AG04450 (cell line): ENCODE data around the gene ABO. TPM values are rescaled to one million over a fixed set of nuclear protein-coding genes. Genes with fewer than 3 reads are reported as not detected.
"Not testable (repeated sequence)": the region's sequence is repeated elsewhere in the genome, so short reads cannot be mapped to it uniquely, and the experiment has no call there.

ENCODE experiments used
- CTCF ChIA-PET: fragments of 300-600, 350-600 bp; formaldehyde crosslinking; extraction: SDS; loops from one replicate; lab custom pipeline; 2022; ENCODE audit warnings: antibody characterized with exemption, inconsistent platforms; lab: Charles Lee
- POLR2A ChIA-PET: fragments of 350-600 bp; formaldehyde crosslinking; extraction: SDS; loops from one replicate; lab custom pipeline; 2021; ENCODE audit warnings: antibody characterized with exemption, inconsistent platforms; lab: Yijun Ruan, JAX
- DNase-seq: peaks from one replicate; pipeline ENCODE4 v3.0.0-alpha.2; 2011; ENCODE audit warnings: low read depth, low spot score
- H3K27ac ChIP-seq: one replicate; pipeline ENCODE4 v1.5.1; 2012; ENCODE audit warnings: low read depth, low read length, control low read depth
- H3K27me3 ChIP-seq: one replicate; pipeline ENCODE4 v1.6.0; 2012; ENCODE audit warnings: low read length; ENCODE audit not compliant: control insufficient read depth, insufficient read depth
- H3K4me3 ChIP-seq: 2 replicates; pipeline ENCODE4 v1.5.1; 2011; ENCODE audit warnings: mild to moderate bottlenecking, low read depth, low read length, control low read depth
- H3K9me3 ChIP-seq: 2 replicates; pipeline ENCODE4 v1.5.1; 2012; ENCODE audit warnings: low read length; ENCODE audit not compliant: control insufficient read depth, insufficient read depth
- polyA plus RNA-seq: library from polyadenylated mRNA; depleted of rRNA; stranded (reverse); fragments of >200 nt; gene quantifications from 2 replicates; pipeline ENCODE4 v1.2.3, GENCODE V29; 2011
- TF ChIP-seq, protein P1 (sequence below): IDR thresholded peaks from 2 replicates; pipeline ENCODE4 v1.5.1; 2011; ENCODE audit warnings: low read depth, low read length, control low read depth, inconsistent platforms

The ABO gene
- polyA plus RNA-seq, 1 experiment: not detected

DNA sequence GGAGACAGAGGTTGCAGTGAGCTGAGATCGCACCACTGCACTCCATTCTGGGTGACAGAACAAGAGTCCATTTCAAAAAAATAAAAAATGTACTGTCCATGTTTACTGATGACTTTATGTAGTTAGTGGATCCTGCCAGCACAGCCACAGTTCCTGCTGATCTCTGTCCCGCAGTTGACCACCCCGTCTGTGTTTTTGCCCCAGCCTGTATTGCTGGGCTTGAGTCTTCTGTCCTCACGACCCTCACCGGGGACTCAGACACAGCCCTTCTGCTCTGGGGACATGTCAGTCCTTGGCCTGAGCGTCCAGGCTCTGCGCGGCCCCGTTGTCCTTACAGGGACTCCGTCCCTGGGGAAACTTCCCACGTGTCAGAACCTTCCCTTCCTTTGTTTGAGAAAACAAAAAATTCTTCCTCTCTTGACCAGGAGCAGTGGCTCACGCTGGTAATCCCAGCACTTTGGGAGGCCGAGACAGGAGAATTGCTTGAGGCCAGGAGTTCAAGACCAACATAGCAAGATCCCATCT, 46.5 kb upstream of the ABO start:
- ChIA-PET POLR2A (no interaction called here), CTCF (no interaction called here)
- Histone ChIP-seq H3K27me3 (peaks cover 7% of the 10 kb centered on the region), H3K9me3 (no peaks in the 10 kb centered on the region; the same call in 1 of the 2 replicates), H3K27ac (no peak overlapping the region), H3K4me3 (no peak overlapping the region)
- TF ChIP-seq, protein P1, sequence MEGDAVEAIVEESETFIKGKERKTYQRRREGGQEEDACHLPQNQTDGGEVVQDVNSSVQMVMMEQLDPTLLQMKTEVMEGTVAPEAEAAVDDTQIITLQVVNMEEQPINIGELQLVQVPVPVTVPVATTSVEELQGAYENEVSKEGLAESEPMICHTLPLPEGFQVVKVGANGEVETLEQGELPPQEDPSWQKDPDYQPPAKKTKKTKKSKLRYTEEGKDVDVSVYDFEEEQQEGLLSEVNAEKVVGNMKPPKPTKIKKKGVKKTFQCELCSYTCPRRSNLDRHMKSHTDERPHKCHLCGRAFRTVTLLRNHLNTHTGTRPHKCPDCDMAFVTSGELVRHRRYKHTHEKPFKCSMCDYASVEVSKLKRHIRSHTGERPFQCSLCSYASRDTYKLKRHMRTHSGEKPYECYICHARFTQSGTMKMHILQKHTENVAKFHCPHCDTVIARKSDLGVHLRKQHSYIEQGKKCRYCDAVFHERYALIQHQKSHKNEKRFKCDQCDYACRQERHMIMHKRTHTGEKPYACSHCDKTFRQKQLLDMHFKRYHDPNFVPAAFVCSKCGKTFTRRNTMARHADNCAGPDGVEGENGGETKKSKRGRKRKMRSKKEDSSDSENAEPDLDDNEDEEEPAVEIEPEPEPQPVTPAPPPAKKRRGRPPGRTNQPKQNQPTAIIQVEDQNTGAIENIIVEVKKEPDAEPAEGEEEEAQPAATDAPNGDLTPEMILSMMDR: no peak
- no peak for DNase-seq

DNA sequence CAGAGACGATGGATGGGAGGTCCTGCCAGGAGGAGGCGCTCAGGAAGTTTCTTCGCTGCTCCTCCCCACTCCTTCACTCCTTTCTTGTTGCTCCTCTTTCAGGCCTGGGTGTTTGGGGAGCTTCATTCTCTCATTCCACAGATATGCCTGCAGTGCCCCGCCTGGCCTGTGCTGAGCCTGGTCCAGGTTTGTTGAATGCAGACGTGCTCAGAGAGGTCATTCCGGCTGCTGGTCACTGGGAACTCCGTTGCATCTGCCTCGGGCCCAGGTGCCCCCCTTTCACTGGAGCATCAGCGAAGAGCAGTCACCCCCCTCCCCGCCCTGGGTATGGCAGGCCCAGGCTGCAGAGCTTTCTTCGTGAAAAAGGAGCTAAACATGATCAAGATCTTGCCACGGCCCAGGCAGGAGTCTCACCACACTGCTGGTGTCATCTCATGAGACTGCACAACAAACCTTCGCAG, 45.5 kb upstream of the ABO start:
- TF ChIP-seq, protein P1: no peak

DNA sequence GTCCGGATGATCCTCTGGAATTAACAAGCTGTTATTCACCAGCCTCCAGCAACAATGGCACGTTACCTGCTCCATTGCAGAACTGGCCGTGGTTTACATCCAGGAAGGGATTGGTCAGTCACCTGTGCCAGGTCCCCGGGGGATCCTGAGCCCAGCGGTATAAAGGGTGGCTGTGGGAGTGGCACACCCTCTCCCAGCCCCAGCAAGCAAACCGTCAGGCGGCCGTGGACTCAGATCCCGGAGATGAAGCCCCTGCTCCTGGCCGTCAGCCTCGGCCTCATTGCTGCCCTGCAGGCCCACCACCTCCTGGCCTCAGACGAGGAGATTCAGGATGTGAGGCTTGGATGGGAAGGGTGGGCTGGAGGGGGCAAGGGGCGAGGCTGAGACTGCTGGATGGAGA, 42.5 kb upstream of the ABO start:
- POLR2A ChIA-PET, H3K27ac ChIP-seq, H3K9me3 ChIP-seq, DNase-seq, CTCF ChIA-PET, H3K4me3 ChIP-seq, H3K27me3 ChIP-seq: not testable (repeated sequence)

More for the DNA sequence above, 45.5 kb upstream of the ABO start:
- no peak for DNase-seq
- Histone ChIP-seq H3K27ac (no peak overlapping the region), H3K27me3 (peaks cover 7% of the 10 kb centered on the region), H3K4me3 (no peak overlapping the region), H3K9me3 (no peaks in the 10 kb centered on the region; the same call in 1 of the 2 replicates)
- ChIA-PET POLR2A (no interaction called here), CTCF (no interaction called here)

DNA sequence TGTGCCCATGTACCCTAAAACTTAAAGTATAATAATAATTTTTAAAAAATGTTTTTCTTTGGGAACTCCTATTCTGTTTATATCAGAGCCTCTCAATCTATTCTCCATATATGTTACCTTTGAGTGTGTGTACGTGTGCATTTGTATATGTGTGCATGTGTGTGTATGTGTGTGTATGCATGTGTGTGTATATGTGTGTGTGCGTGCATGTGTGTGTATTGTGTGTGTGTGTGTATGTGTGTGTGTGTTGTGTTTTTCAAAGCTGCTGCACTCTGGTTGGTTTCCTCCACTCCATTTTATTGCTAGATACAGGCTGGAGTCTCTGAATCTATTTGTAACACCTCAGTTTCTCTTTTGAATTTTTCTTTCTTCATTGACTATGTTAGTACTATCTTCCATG, 41.0 kb upstream of the ABO start:
- POLR2A ChIA-PET: no interaction called here
- no peaks in the 10 kb centered on the region for H3K9me3 ChIP-seq
- no peak for DNase-seq
- H3K27me3 ChIP-seq: peaks cover 4% of the 10 kb centered on the region
- H3K27ac ChIP-seq: no peak overlapping the region
- CTCF ChIA-PET: no interaction called here
- TF ChIP-seq, protein P1: no peak
- H3K4me3 ChIP-seq: no peak overlapping the region

DNA sequence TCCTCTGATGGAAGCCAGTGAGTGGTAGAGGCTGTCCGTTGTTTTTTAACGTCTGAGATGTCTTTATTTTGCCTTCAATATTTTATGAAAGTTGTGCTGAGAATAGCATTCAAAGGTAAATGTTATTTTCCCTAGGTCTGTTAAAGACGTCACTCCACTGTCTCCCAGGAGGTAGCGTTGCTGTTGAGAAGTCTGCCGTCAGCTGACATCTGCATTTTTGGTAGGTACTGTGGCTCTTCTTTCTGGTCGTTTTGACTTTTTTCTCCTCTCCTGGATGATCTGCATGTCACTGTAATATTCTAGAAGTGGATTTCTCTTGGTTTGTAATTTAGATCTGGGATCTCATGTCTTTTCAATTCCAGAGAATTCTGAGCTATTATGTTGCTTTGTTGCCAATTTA, 34.6 kb upstream of the ABO start:
- POLR2A ChIA-PET: no interaction called here
- CTCF ChIA-PET: no interaction called here
- Histone ChIP-seq H3K27ac (no peak overlapping the region), H3K4me3 (no peak overlapping the region), H3K27me3 (peaks cover 8% of the 10 kb centered on the region), H3K9me3 (no peaks in the 10 kb centered on the region; the same call in 1 of the 2 replicates)
- TF ChIP-seq, protein P1: no peak
- no peak for DNase-seq
